Skin of body (tissue), 2 donors: ENCODE data around the gene RNU6-8. TPM values are rescaled to one million over a fixed set of nuclear protein-coding genes. Genes with fewer than 3 reads are reported as not detected.

Experiments used
- DNase-seq: peaks from one replicate; lab custom pipeline; 2025; lab: John Stamatoyannopoulos, UW
- total RNA-seq: library from RNA; depleted of rRNA; stranded (reverse); fragments of >200 nt; gene quantifications from one replicate; pipeline ENCODE4 v1.2.3, GENCODE V29; 2014

The RNU6-8 gene
- total RNA-seq, 1 donor from 2014 or later, result not detected

DNA sequence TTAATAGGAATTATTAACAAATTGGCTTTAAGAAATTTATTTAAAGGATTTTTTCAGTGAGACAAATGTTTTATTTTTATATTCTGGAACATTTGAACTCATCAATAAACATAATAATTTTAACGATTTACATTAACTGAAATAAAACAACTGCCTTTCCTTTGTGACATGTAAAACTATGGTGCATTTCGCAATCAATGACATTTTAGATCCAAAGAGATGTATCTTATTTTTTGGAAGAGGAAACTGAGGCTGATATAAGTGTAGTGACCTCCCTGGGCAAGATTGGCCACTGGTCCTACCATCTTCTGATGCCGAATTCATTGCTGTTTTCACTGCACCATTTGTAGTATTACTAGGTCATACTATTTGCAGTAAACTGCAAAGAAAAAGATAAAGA lies 2.5 kb upstream of the RNU6-8 start:
- no peak for DNase-seq

DNA sequence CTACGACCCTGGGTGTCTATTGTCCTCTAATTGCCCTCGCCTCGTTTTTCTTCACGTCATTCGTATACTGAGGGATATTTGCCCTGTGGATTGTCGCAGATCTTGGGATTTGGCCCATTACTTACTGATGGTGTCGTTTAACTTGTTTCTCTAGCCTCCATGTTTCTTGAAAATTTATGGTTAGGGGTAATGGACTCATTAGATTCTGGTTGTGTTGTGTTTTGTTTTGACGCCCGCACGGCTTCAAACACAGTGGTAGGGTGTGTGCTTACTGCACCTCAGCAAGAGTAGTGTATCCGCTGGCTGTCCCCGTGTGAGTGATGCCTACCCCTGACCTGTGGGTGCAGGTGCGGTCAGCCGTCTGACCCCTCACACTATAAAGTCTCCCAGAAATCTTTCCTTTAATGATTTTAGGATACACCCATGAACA lies 874 bp upstream of the RNU6-8 start:
- DNase-seq, result no peak

DNA sequence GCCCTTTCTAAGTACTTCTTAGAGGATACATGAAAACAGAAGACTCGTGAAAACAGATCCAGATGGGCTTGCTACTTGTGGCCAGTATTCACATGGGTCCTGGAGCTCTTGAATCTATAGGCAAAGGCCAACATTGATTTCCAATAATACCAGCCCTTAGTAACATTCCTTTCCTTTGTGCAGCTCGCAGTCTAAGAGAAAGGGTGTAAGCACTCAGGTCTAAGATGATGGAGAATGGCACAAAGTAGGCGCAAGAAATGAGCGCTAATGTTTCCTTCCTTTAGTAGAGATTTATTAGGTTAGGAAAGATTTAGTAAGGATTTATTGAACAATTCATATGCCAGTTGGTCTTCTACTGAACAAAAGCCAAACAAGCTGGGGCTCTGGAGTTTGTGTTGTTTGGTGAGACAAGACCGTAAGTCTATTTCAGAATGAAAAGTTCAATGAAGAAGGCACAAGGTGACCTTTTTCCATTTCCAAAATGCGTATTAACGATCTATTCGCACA lies 525 bp downstream of the RNU6-8 start:
- DNase-seq, result peak; percentile 27

GRCh38 chr14:32201816-32202490 lies 1.1 kb downstream of the RNU6-8 start, which contains the start of gene RNU6-7:
Gene RNU6-7, plus strand, starts transcription at chr14:32202045.
- DNase-seq, result peak; percentile 25

GRCh38 chr14:32201193-32201815 lies 1.8 kb downstream of the RNU6-8 start:
- DNase-seq, result peak; percentile 32

DNA sequence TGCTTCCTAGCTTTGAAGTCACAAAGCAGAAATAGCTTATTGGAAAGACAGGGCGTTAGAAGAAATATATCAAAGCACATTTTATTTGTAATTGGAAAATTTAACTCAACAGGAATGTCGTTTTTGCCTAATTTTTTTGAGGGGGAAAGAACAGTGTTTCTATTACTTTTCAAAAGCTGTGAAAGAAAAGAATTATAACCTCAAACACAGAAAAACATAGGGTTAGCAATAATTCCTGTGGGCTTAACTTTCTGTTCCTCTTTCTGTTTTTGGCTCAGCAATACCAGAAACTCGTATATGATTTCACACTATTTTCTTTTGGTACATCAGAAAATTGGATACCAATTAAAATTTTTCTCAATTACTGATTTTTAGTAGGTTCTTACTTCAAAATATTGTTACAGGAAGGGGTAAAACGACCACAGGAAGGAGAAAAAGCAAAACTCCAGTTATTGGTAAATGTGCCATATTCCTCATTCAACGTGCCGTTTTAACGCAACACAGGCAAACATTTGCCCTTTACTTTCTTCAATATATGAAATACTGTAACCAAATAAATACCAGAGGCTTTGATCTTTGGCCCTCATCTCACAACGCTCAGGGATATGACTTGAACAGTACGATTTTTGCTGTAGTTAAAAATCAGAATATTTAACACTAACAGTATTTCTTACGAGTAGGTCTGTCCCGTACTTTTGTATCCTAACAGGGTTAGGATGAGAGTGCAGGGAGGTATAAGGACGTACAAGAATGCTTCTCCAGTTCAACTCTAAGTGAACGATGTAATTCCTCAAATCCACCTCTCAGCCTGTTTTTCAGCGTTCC lies 2.5 kb downstream of the RNU6-8 start:
- DNase-seq, result no peak

DNA sequence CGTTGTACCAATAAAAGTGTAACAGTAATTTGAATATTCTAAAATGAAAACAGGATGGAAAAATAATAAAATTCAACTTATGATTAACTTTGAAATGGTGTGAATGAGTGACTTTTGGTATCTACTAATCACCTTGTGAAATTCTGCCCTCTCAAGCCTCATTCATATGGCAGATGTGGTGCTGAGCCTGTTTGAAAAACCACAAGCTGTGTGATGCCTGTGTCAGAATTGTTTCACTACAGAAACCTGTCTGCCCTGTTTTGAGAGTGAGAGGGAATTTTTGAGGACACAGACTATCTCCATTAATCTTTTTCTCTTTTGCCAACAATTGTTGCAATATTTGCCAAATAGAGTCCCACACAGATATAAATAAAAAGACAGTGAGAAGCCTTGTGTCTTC lies 5.2 kb downstream of the RNU6-8 start:
- no peak for DNase-seq

GRCh38 chr14:32195636-32196035 lies 7.4 kb downstream of the RNU6-8 start:
- no peak for DNase-seq

DNA sequence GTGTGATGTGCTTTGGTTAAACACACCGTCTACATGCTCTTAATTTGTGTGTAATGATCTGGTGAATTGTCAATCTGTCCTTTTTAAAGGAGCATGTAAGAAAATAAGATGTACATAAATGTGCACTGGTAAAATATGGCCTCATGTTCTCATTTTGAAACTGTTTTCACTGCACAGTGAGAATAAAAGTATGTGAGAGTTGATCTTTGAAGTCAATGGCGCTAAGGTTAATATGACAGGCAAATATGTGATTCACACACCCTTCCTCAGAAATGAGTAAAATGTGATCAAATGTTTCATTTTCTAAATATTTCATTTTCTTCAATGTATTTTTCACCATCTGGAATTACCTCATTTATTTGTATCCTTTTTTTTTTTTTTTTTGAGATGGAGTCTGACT lies 9.5 kb downstream of the RNU6-8 start:
- DNase-seq, result no peak

DNA sequence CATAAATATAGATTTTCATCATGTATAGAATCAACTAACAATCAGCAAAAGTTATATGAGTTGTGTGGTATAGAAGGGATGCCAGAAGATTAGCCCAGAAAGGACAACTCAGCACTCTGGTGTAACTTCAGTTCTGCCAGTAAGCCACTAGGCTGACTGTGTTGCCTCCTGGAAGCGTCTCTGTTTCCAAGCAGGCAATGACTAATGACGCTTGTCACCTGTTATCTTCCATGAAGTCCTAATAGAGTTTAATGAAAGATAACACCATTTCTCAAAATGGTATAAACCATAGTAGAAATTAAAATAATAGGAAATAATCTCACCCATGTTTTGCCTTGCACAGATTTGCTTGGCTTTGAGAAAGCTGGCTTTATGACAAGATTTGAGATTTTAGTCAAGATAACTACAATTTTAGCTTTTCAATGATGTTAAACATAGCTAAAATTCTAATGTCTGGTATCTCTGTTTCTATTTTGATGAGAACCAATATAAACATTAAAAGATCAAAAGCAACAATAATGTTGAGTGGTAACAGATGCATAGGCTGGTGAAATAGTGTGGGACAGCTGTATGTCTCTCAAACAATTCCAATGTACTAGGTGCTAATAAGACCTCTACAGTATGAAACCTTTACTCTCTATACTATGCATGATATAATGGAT lies 10.2 kb downstream of the RNU6-8 start:
- DNase-seq, result no peak

DNA sequence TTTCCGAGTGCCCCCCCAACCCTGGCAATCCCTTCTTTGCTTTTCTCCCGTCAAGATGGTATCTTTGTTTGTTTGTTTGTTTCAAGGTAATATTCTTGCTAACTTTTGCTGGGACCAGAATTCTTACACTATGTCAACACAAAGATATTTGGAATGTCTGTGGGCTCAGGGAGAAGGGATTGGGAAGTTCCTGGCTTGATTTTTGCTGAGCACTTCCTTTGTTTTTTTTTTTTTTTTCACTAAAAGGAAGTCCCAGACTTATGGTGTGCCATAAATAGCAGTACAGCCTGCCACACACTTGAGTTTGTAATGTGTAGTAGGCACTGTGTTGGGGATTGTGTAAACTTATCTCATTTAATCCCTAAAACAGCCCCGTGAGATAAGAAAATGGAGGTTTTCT lies 12.4 kb downstream of the RNU6-8 start:
- DNase-seq, result no peak

DNA sequence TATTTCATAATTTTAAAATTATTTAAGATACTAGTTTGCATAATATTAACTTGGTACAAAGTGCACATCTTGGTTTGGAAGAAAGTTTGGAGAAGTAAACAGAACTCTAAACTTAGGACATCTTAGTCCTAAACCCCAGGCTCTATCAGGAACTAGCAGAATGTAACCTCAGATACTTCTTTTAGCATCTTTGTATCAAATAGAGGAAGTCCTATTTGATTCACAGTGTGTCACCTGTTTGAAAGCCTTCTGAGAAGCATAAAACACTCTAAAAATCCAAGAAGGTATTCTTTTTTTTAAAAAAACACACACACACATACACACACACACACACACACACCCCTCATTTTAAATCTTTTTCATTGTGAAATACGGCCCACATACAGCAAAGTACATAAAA lies 13.3 kb downstream of the RNU6-8 start:
- no peak for DNase-seq

- DNase-seq, result no peak
Observed at GRCh38 chr14:32186248-32186647, 16.8 kb downstream of the RNU6-8 start.

GRCh38 chr14:32185097-32185496 lies 18.0 kb downstream of the RNU6-8 start:
- no peak for DNase-seq

GRCh38 chr14:32183151-32184058 lies 19.7 kb downstream of the RNU6-8 start:
- DNase-seq, result no peak

DNA sequence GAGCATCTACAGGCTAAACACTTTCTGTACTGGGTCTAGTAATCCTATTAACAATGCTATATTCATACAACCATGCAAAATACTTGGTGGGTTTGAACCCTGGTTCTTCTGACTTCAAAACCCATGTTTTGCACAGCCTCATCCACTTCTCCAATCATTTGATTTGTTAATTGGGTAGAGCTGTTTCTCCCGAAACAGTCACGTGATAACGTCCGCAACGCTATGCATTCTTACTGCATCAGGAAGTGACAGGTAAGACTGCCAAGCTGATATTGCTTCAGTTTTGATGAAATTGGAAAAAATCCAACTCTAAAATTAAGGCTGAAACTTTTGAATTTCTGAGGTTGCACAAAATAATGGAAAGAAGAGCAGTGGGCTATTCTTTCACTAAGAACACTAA lies 31.6 kb downstream of the RNU6-8 start:
- DNase-seq, result no peak

- DNase-seq, result no peak
Observed at GRCh38 chr14:32169191-32169590, 33.9 kb downstream of the RNU6-8 start.

DNA sequence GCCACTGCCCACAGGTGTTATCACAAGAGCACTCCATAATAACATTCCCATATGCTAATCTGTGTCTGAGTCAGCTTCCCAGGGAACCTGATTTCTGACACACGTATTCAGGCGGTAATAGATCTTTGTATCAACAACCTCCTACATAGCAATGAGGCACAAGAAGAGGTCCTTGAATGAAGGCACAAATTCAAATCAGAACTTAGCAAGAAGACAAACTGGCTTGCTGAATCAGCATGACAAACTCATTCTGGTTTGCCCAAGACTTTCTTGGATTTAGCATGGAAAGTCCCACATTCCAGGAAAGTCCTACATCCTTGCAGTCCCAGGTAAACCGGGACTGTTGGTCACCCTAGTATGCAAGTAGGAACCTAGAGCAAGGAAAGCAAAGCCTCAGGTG lies 35.2 kb downstream of the RNU6-8 start:
- no peak for DNase-seq

DNA sequence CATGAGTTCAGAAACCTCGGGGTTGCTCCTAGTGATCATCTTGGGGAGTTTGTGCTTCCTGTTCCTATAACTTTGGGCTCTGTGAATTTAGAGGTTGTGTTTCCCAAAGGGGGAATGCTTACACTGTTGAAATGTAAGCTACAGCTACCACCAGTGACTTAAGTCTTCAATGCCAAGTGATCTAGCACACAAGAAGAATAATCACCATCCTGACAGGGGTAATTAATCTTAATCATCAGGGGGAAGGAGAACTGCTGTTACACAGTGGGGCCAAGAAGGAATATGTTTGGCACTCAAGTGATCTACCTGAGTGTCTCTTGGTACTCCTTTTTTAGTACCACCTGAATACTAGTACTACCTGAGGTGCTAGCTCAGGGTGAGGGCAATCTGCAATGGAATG lies 36.1 kb downstream of the RNU6-8 start:
- DNase-seq, result no peak

DNA sequence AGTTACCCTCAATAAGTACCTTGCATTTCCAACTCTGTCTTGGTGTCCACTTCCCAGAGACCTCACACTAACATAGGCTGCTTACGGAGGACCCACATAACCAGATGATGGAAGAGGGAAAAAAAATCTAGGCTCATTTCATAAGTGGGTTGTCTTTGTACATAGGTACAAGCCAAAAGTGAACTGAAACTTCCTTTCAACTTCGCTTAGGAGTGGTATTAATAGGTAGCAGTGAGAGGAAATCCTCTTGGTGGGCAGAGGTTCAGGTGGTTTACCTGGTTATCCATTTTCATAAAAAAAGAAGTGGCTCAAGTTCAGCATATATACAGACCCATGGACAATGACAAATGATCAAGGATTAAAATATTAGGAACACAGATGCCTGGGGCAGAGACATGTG lies 37.0 kb downstream of the RNU6-8 start:
- DNase-seq, result no peak
